Ectodermal cell (in vitro differentiated cells): ENCODE results near the gene SEC14L2.
"Not testable (repeated sequence)": the region's sequence is repeated elsewhere in the genome, so short reads cannot be mapped to it uniquely, and the experiment has no call there.

Experiments used
- H3K27ac ChIP-seq: 2 replicates; pipeline ENCODE4 v1.7.0; 2013; ENCODE audit warnings: mild to moderate bottlenecking, low read depth, low read length; ENCODE audit not compliant: insufficient read depth, poor library complexity, severe bottlenecking
- H3K27me3 ChIP-seq: 2 replicates; pipeline ENCODE4 v1.7.0; 2013; ENCODE audit warnings: mild to moderate bottlenecking, low read length; ENCODE audit not compliant: insufficient read depth, control insufficient read depth, poor library complexity, severe bottlenecking
- H3K36me3 ChIP-seq: one replicate; pipeline ENCODE4 v1.7.0; 2013; ENCODE audit warnings: low read length; ENCODE audit not compliant: control insufficient read depth, insufficient read depth
- H3K4me1 ChIP-seq: one replicate; pipeline ENCODE4 v1.7.0; 2013; ENCODE audit warnings: low read length; ENCODE audit not compliant: control insufficient read depth, insufficient read depth
- H3K4me3 ChIP-seq: 2 replicates; pipeline ENCODE4 v1.7.0; 2013; ENCODE audit warnings: low read depth, low read length, control low read depth; ENCODE audit not compliant: insufficient read depth
- H3K9me3 ChIP-seq: 2 replicates; pipeline ENCODE4 v1.7.0; 2013; ENCODE audit warnings: mild to moderate bottlenecking, low read length, moderate library complexity; ENCODE audit not compliant: control insufficient read depth
- WGBS, 2 experiments: methylation state at CpG; one replicate each; pipeline ENCODE4 v1.1.7; 2013; ENCODE audit warnings: missing lambda C conversion rate in 2 of 2; 5-methylcytosine and 5-hydroxymethylcytosine counted together

SEC14L2 gene

DNA sequence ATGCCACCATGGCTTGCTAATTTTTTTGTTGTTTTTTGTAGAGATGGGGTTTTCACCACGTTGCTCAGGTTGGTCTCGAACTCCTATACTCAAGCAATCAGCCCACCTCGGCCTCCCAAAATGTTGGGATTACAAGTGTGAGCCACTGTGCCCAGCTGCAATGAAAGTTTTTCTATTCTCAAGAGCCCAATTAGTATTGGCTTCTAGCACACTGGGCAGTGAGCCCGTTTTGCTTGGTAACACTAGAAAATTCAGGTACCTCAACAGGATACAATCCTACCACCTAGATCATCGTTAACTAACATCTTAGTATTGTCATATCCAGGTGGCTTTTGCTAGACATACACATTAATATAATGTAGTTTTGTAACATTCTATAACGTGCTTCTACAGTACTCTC lies 56.0 kb downstream of the SEC14L2 start:
- Histone ChIP-seq H3K27me3 (no peaks in the 10 kb centered on the region), H3K27ac (no peak overlapping the region), H3K36me3 (no peaks in the 10 kb centered on the region), H3K4me3 (no peak overlapping the region), H3K9me3 (no peaks in the 10 kb centered on the region), H3K4me1 (no peaks in the 10 kb centered on the region)
- WGBS, 2 experiments = 85 to 90% methylated on average over 6 of the region's 6 CpGs

DNA sequence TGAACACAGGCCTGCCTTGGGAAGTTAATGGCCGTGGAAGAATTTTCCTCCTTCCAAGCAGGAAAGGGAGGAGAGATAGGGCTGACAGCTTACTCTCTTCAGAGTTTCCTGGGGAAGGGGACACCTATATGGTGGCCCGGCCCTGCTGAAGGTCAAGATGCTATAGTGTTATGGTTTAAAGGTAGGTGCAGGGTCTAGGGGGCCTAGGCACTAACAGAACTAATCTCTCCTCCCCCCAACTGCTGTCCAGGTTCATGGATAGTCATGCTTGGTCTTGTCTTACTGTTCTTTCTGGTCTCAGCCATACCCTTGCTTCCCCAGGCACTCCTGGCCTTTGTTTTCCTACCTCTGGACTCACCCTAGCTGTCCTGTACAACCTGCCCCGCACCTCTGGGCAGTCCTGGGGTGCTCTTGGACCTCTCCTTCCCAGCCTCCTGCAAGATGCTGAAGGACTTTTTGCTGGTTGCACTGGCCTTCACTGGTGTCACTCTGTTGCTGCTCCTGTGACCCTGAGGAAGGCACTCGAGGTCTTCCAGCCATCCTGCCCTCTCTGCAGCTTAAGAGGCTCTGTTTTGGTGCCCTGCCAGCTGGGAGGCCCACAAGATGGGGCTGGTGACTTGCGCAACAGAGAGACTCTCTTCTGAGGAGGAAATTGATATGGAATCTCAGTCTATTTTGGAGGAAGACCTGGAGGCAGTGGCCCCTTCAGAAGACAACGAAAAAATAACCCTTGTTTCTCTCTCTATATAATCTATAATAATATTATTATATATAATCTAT lies 57.1 kb downstream of the SEC14L2 start:
- 84 to 89% methylated on average over 5 of the region's 6 CpGs for WGBS, 2 experiments
- no peak overlapping the region for H3K4me3 ChIP-seq
- H3K27ac ChIP-seq = no peak overlapping the region
- H3K27me3 ChIP-seq = no peaks in the 10 kb centered on the region
- H3K9me3 ChIP-seq = no peaks in the 10 kb centered on the region
- H3K4me1 ChIP-seq = no peaks in the 10 kb centered on the region
- H3K36me3 ChIP-seq = no peaks in the 10 kb centered on the region

DNA sequence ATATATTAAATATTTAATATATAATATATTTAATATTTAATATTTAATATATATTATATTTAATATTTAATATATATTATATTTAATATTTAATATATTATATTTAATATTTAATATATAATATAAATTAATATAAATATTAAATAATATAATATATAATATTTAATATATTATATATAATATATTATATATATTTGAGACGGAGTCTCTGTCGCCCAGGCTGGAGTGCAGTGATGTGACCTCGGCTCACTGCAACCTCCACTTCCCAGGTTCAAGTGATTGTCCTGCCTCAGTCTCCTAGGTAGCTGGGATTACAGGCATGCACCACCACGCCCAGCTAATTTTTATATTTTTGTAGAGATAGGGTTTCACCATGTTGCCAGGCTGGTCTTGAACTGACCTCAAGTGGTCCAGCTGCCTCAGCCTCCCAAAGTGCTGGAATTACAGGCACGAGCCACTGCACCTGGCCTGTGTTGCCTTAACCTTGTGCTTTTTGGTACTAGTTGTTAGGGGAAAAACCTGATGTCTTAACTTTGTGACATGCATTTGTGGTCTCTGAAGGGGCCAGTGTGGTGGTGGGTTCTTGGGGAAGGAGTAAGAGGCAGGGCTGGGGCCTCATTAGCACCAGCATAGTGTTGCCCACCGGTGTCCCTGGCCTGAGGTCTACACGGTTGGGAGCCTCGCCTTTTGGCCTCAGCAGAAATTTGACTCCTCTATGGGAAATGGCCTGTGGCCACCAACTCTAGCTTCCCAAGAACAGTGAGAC lies 58.4 kb downstream of the SEC14L2 start:
- no peak overlapping the region for H3K4me3 ChIP-seq
- no peaks in the 10 kb centered on the region for H3K4me1 ChIP-seq
- no peak overlapping the region for H3K27ac ChIP-seq
- no peaks in the 10 kb centered on the region for H3K9me3 ChIP-seq
- no peaks in the 10 kb centered on the region for H3K27me3 ChIP-seq
- WGBS, 2 experiments = 93 to 94% methylated on average over 8 of the region's 8 CpGs
- no peaks in the 10 kb centered on the region for H3K36me3 ChIP-seq

DNA sequence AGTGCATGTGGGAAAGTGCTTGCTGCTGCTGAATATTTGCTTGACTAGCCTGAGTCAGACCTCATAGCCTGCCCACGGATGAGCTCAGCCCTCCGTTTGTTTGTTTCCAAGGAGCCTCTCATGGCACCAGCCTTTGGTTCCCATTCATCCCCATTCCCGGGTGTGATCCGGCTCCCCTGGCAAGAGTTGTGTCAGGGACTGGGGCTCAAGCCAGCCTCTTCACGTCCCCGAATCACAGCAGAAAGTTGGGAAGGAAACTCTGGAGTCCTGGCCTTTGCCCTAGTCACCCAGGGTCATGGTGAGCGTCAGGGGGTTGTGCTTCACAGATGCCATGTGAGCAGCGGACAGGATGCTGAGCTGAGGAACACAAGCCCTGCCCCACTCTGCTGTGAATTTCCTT lies 61.2 kb downstream of the SEC14L2 start:
- H3K27ac ChIP-seq = no peak overlapping the region

DNA sequence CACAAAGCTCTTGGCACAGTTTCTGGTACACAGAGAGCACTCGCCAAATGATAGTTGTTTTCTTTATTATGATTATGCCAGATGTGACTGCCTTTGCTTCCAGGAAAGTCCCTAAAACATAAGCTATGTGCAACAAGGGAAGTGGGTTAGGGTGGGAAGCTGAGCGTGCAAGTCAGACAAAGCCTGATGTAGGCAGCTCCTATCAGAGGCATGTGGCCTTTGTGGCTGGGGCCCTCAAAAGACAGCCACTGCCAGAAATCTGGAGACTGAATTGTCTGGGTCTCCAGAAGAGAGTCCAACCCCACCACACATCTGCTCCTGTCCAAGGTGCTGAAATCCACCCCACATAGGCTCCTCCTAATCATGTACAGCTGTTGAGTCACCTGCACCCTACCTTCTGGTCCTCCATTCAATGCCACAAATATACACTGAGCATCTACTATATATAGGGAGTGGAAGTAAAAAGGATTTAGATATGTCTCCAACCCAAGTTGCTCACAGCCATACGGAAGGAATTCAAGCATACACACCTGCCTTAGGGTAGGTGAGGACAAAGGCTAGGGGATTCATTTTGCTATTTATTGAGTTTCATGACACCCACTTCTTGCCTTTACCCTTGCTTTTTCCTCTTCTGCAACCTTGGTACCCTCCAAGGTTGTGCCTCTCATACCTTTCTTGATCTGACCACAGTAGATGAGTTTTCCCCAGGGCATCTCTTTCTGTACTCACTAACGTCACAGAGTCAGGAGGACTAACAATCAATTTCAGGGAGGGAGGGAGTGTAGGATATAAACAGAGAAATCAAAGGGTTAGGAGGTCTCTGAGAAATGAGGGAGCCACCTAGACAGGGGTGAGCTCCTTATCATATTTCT lies 62.6 kb downstream of the SEC14L2 start:
- no peaks in the 10 kb centered on the region for H3K27me3 ChIP-seq
- WGBS, 2 experiments = 73 to 79% methylated on average over 4 of the region's 4 CpGs
- H3K4me1 ChIP-seq = no peaks in the 10 kb centered on the region
- no peaks in the 10 kb centered on the region for H3K36me3 ChIP-seq
- no peaks in the 10 kb centered on the region for H3K9me3 ChIP-seq
- H3K27ac ChIP-seq = no peak overlapping the region
- H3K4me3 ChIP-seq = no peak overlapping the region

More for the DNA sequence above, 61.2 kb downstream of the SEC14L2 start:
- H3K27me3 ChIP-seq = no peaks in the 10 kb centered on the region
- H3K4me3 ChIP-seq = no peak overlapping the region
- WGBS, 2 experiments = 81 to 83% methylated on average over 8 of the region's 8 CpGs
- H3K4me1 ChIP-seq = no peaks in the 10 kb centered on the region
- no peaks in the 10 kb centered on the region for H3K9me3 ChIP-seq
- no peaks in the 10 kb centered on the region for H3K36me3 ChIP-seq

DNA sequence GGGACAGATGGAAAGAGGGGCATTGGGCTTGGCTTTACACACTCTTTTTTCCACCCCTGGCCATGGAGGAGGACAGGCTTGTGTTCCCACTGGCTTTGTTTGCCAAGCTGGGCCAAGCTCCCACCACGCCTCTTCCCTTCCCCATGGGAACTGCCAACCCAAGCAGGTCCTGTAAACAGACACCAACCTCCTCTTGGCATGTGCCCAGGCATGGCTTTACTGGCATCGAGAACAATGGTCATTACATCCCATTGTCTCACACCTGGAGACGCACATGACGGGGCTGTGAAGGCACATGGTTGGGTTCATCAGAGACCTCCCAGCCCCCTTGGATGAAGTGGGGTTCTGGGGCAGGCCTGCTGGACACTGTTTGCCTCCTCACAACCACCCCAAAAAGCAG lies 63.3 kb downstream of the SEC14L2 start:
- no peaks in the 10 kb centered on the region for H3K4me1 ChIP-seq
- H3K36me3 ChIP-seq = no peaks in the 10 kb centered on the region
- H3K27ac ChIP-seq = no peak overlapping the region
- no peak overlapping the region for H3K4me3 ChIP-seq
- H3K9me3 ChIP-seq = no peaks in the 10 kb centered on the region
- WGBS, 2 experiments = 85 to 88% methylated on average over 4 of the region's 4 CpGs
- no peaks in the 10 kb centered on the region for H3K27me3 ChIP-seq

DNA sequence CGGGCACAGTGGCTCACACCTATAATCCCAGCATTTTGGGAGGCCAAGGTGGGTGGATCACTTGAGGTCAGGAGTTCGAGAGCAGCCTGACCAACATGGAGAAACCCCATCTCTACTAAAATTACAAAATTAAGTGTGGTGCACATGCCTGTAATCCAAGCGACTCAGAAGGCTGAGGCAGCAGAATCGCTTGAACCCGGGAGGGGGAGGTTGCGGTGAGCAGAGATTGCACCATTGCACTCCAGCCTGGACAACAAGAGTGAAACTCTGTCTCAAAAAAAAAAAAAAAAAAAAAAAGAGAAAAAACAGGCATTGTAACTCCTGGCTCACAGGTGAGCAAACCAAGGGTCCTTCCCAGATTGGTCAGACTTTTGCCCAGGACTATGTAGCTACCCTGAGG lies 63.7 kb downstream of the SEC14L2 start:
- H3K4me1 ChIP-seq, H3K27ac ChIP-seq, H3K36me3 ChIP-seq, H3K4me3 ChIP-seq, H3K27me3 ChIP-seq, H3K9me3 ChIP-seq: not testable (repeated sequence)
- 79 to 90% methylated on average over 6 of the region's 6 CpGs for WGBS, 2 experiments

DNA sequence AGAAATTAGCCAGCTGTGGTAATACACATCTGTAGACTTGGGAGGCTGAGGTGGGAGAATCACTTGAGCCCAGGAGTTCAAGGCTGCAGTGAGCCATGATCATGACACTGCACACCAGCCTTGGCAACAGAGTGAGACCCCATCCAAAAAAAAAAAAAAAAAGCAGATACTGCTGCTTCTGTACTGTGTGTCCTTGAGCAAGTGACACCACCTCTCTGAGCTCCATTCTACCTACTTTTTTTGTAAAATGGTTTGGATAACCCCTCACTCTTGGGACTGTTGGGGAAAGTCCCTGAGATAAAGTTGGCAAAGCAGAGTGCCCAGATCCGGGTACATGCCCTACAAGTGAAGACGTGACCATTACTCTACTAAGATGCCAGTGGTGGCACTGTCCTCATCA lies 72.3 kb downstream of the SEC14L2 start:
- H3K9me3 ChIP-seq = no peaks in the 10 kb centered on the region

DNA sequence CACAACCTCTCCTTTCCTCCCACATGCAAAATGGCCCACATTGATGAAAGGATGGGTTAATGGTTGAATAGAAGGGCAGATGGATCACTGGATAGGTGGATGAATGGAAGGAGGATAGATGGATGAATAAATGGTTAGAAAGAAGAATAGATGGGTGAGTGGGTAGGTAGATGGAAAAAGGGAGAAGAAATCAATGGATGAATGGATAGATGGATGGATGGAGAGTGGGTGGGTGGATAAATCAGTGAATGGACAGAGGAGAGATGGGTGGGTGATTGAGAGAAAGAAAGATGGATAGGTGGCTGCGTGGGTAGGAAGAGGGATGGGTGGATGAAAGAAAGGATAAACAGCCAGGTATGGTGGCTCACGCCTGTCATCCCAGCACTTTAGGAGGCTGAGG lies 73.8 kb downstream of the SEC14L2 start:
- peaks cover 3% of the 10 kb centered on the region for H3K27me3 ChIP-seq
- H3K27ac ChIP-seq = no peak overlapping the region
- H3K4me3 ChIP-seq = no peak overlapping the region
- no peaks in the 10 kb centered on the region for H3K4me1 ChIP-seq
- 81 to 83% methylated on average over 2 of the region's 2 CpGs for WGBS, 2 experiments
- H3K36me3 ChIP-seq = no peaks in the 10 kb centered on the region
- H3K9me3 ChIP-seq = no peaks in the 10 kb centered on the region

More for the DNA sequence above, 72.3 kb downstream of the SEC14L2 start:
- Histone ChIP-seq H3K27me3 (peaks cover 3% of the 10 kb centered on the region), H3K36me3 (no peaks in the 10 kb centered on the region), H3K4me1 (no peaks in the 10 kb centered on the region), H3K27ac (no peak overlapping the region), H3K4me3 (no peak overlapping the region)
- 40 to 45% methylated on average over 2 of the region's 2 CpGs for WGBS, 2 experiments
